Effector memory CD8-positive, alpha-beta T cell (primary cell): ENCODE data around the gene TOR2A.

ENCODE experiments used
- ATAC-seq: fragments of 150-1000 bp; cut with Tn5 transposase; replicated peaks from 2 replicates; pipeline ENCODE4 v1.10.0; 2021; ENCODE audit warnings: mild to moderate bottlenecking, moderate library complexity
- DNase-seq, 3 experiments: peaks; one replicate each; pipeline ENCODE4 v3.0.0; 2021
- H3K27ac Mint-ChIP-seq, 2 donors: one replicate each; pipeline ENCODE4 v1.8.0; 2022; ENCODE audit warnings: mild to moderate bottlenecking in 2 of 2, mixed read lengths in 2 of 2, moderate library complexity in 2 of 2
- H3K27me3 Mint-ChIP-seq, 2 donors: one replicate each; pipeline ENCODE4 v1.8.0; 2022; ENCODE audit warnings: mixed read lengths in 2 of 2
- H3K36me3 Mint-ChIP-seq: one replicate; pipeline ENCODE4 v1.8.0; 2022; ENCODE audit warnings: mild to moderate bottlenecking, moderate library complexity, mixed read lengths; ENCODE audit not compliant: insufficient read depth
- H3K4me1 Mint-ChIP-seq, 2 donors: one replicate each; pipeline ENCODE4 v1.8.0; 2022; ENCODE audit warnings: low read depth in 2 of 2, mixed read lengths in 2 of 2
- H3K4me3 Mint-ChIP-seq, 2 donors: one replicate each; pipeline ENCODE4 v1.8.0; 2022; ENCODE audit warnings: mild to moderate bottlenecking in 2 of 2, mixed read lengths in 2 of 2, moderate library complexity in 2 of 2
- H3K9me3 Mint-ChIP-seq, 2 donors: one replicate each; pipeline ENCODE4 v1.8.0; 2022; ENCODE audit warnings: mixed read lengths in 2 of 2

TOR2A gene

GRCh38 chr9:127715470-127716337 lies 19.4 kb downstream of the TOR2A start, which contains the start of the genes PTRH1 and TTC16:
Gene PTRH1, minus strand, starts transcription at chr9:127715663. Its CDS starts 24 bp downstream, at chr9:127715639.
Gene TTC16, plus strand, starts transcription at chr9:127716079. Its CDS starts 67 bp downstream, at chr9:127716146.
- Mint-ChIP-seq H3K27ac (peak within 1 kb of the TSS; percentile 89 to 95), H3K4me1 (peaks cover 39 to 46% of the 10 kb centered on the region in 2 donors), H3K36me3 (peaks cover 13% of the 10 kb centered on the region), H3K27me3 (no peaks in the 10 kb centered on the region), H3K9me3 (no peaks in the 10 kb centered on the region), H3K4me3 (peak within 1 kb of the TSS; percentile 87 to 91)
- peak; percentile 88 for ATAC-seq
- peak; percentile 96 to 98 (median 96) for DNase-seq

GRCh38 chr9:127714951-127715469 lies 20.1 kb downstream of the TOR2A start:
- Mint-ChIP-seq H3K9me3 (no peaks in the 10 kb centered on the region), H3K4me1 (peaks cover 39 to 45% of the 10 kb centered on the region in 2 donors), H3K27me3 (no peaks in the 10 kb centered on the region), H3K4me3 (peak overlapping the region; percentile 87 to 91), H3K27ac (peak overlapping the region; percentile 89 to 95), H3K36me3 (peaks cover 15% of the 10 kb centered on the region)
- DNase-seq (no peak), ATAC-seq (peak; percentile 18)

GRCh38 chr9:127714020-127714750 lies 20.9 kb downstream of the TOR2A start:
- Mint-ChIP-seq H3K9me3 (no peaks in the 10 kb centered on the region), H3K4me1 (peaks cover 33 to 40% of the 10 kb centered on the region in 2 donors)

GRCh38 chr9:127712867-127713266 lies 22.2 kb downstream of the TOR2A start:
- Mint-ChIP-seq H3K36me3 (peaks cover 16% of the 10 kb centered on the region), H3K9me3 (no peaks in the 10 kb centered on the region), H3K27ac (peak overlapping the region in 1 of 2 donors; percentile 41), H3K4me1 (peaks cover 32 to 43% of the 10 kb centered on the region in 2 donors), H3K27me3 (no peaks in the 10 kb centered on the region), H3K4me3 (no peak overlapping the region)
- ATAC-seq, result no peak
- no peak for DNase-seq

More at GRCh38 chr9:127714020-127714750, 20.9 kb downstream of the TOR2A start:
- Mint-ChIP-seq H3K27ac (peak overlapping the region in 1 of 2 donors; percentile 41), H3K4me3 (peak overlapping the region; percentile 87 to 91), H3K27me3 (no peaks in the 10 kb centered on the region), H3K36me3 (peaks cover 16% of the 10 kb centered on the region)
- ATAC-seq (no peak), DNase-seq (no peak)

- Mint-ChIP-seq H3K9me3 (no peaks in the 10 kb centered on the region), H3K4me3 (no peak overlapping the region), H3K36me3 (peaks cover 16% of the 10 kb centered on the region), H3K27ac (no peak overlapping the region), H3K4me1 (peaks cover 34 to 46% of the 10 kb centered on the region in 2 donors), H3K27me3 (no peaks in the 10 kb centered on the region)
- DNase-seq (no peak), ATAC-seq (no peak)
Observed at GRCh38 chr9:127712371-127712770, 22.7 kb downstream of the TOR2A start.

GRCh38 chr9:127711831-127712274 lies 23.2 kb downstream of the TOR2A start:
- DNase-seq (no peak), ATAC-seq (no peak)
- Mint-ChIP-seq H3K27me3 (no peaks in the 10 kb centered on the region), H3K4me1 (peaks cover 36 to 47% of the 10 kb centered on the region in 2 donors), H3K36me3 (peaks cover 16% of the 10 kb centered on the region), H3K9me3 (no peaks in the 10 kb centered on the region), H3K27ac (no peak overlapping the region), H3K4me3 (no peak overlapping the region)

- Mint-ChIP-seq H3K36me3 (peaks cover 16% of the 10 kb centered on the region), H3K9me3 (no peaks in the 10 kb centered on the region), H3K4me1 (peaks cover 36 to 46% of the 10 kb centered on the region in 2 donors), H3K27ac (peak overlapping the region in 1 of 2 donors; percentile 76), H3K4me3 (peak overlapping the region; percentile 39 to 54), H3K27me3 (no peaks in the 10 kb centered on the region)
- ATAC-seq (no peak), DNase-seq (no peak)
Observed at GRCh38 chr9:127711226-127711701, 23.8 kb downstream of the TOR2A start.

GRCh38 chr9:127710204-127710783 lies 24.8 kb downstream of the TOR2A start:
- no peaks in the 10 kb centered on the region for H3K27me3 Mint-ChIP-seq
- H3K27ac Mint-ChIP-seq, result peak overlapping the region; percentile 44 to 76
- peak overlapping the region in 1 of 2 donors; percentile 24 for H3K4me3 Mint-ChIP-seq
- DNase-seq, result no peak
- H3K4me1 Mint-ChIP-seq, result peaks cover 28 to 39% of the 10 kb centered on the region in 2 donors
- H3K36me3 Mint-ChIP-seq, result peaks cover 8% of the 10 kb centered on the region
- no peaks in the 10 kb centered on the region for H3K9me3 Mint-ChIP-seq
- ATAC-seq, result no peak

GRCh38 chr9:127708952-127709587 lies 26.0 kb downstream of the TOR2A start:
- Mint-ChIP-seq H3K4me1 (peaks cover 27 to 36% of the 10 kb centered on the region in 2 donors), H3K27ac (peak overlapping the region in 1 of 2 donors; percentile 65), H3K9me3 (no peaks in the 10 kb centered on the region), H3K27me3 (no peaks in the 10 kb centered on the region), H3K4me3 (no peak overlapping the region), H3K36me3 (peaks cover 8% of the 10 kb centered on the region)
- no peak for ATAC-seq
- DNase-seq, result no peak

- Mint-ChIP-seq H3K4me1 (peaks cover 27 to 34% of the 10 kb centered on the region in 2 donors), H3K36me3 (peaks cover 6% of the 10 kb centered on the region), H3K9me3 (no peaks in the 10 kb centered on the region), H3K4me3 (peak overlapping the region in 1 of 2 donors; percentile 34), H3K27me3 (no peaks in the 10 kb centered on the region), H3K27ac (peak overlapping the region in 1 of 2 donors; percentile 78)
- DNase-seq (peak; percentile 61 to 65 (median 62)), ATAC-seq (peak; percentile 97)
Observed at GRCh38 chr9:127707766-127708165, 27.3 kb downstream of the TOR2A start.

- H3K27ac Mint-ChIP-seq, result peak within 1 kb of the TSS; percentile 22 to 78
- ATAC-seq (no peak), DNase-seq (no peak)
- H3K27me3 Mint-ChIP-seq, result no peaks in the 10 kb centered on the region
- H3K36me3 Mint-ChIP-seq, result peaks cover 6% of the 10 kb centered on the region
- H3K9me3 Mint-ChIP-seq, result no peaks in the 10 kb centered on the region
- H3K4me1 Mint-ChIP-seq, result peaks cover 24 to 32% of the 10 kb centered on the region in 2 donors
- H3K4me3 Mint-ChIP-seq, result peak within 1 kb of the TSS in 1 of 2 donors; percentile 34
Observed at GRCh38 chr9:127706836-127707241, 28.3 kb downstream of the TOR2A start, which contains the start of gene CFAP157. Gene CFAP157, plus strand, starts transcription at chr9:127706988. Its CDS starts 44 bp downstream, at chr9:127707032.
